Mesendoderm (in vitro differentiated cells): ENCODE measurements around the gene IGLON5. TPM values are rescaled to one million over a fixed set of nuclear protein-coding genes. Genes with fewer than 3 reads are reported as not detected.
A peak's percentile ranks its signal among the peaks of the same experiment; 100 is the strongest.

Source experiments
- DNase-seq: peaks from one replicate; pipeline ENCODE4 v3.0.0; 2013
- H2AK5ac ChIP-seq: 2 replicates; pipeline ENCODE4 v1.6.1; 2013; ENCODE audit warnings: low read length, inconsistent platforms
- H2BK120ac ChIP-seq: 2 replicates; pipeline ENCODE4 v1.6.1; 2013; ENCODE audit warnings: low read depth, mild to moderate bottlenecking, low read length, moderate library complexity, mixed read lengths
- H2BK15ac ChIP-seq: replicated peaks from 2 replicates; pipeline ENCODE4 v1.6.1; 2013; ENCODE audit warnings: low read depth, mild to moderate bottlenecking, moderate library complexity
- H2BK5ac ChIP-seq: 2 replicates; pipeline ENCODE4 v1.6.1; 2013; ENCODE audit warnings: low read length, inconsistent platforms
- H3K18ac ChIP-seq: 2 replicates; pipeline ENCODE4 v1.6.1; 2013; ENCODE audit warnings: mild to moderate bottlenecking, low read length, mixed read lengths
- H3K23ac ChIP-seq: one replicate; pipeline ENCODE4 v1.6.1; 2013; ENCODE audit warnings: low read length
- H3K27ac ChIP-seq: 2 replicates; pipeline ENCODE4 v1.5.1; 2013; ENCODE audit warnings: low read depth, mild to moderate bottlenecking, inconsistent platforms, low read length, moderate library complexity
- H3K27me3 ChIP-seq: 2 replicates; pipeline ENCODE4 v1.6.1; 2013; ENCODE audit warnings: low read length, control low read depth, mild to moderate bottlenecking, inconsistent platforms; ENCODE audit not compliant: insufficient read depth, poor library complexity
- H3K36me3 ChIP-seq: 2 replicates; pipeline ENCODE4 v1.6.1; 2013; ENCODE audit warnings: low read length, inconsistent platforms; ENCODE audit not compliant: control insufficient read depth, insufficient read depth
- H3K4ac ChIP-seq: one replicate; pipeline ENCODE4 v1.6.1; 2013; ENCODE audit warnings: low read depth, mild to moderate bottlenecking, low read length, moderate library complexity
- H3K4me1 ChIP-seq: 2 replicates; pipeline ENCODE4 v1.6.1; 2013; ENCODE audit warnings: low read depth, low read length, inconsistent platforms; ENCODE audit not compliant: control insufficient read depth
- H3K4me2 ChIP-seq: 2 replicates; pipeline ENCODE4 v1.6.1; 2013; ENCODE audit warnings: low read length
- H3K4me3 ChIP-seq: 2 replicates; pipeline ENCODE4 v1.5.1; 2013; ENCODE audit warnings: mild to moderate bottlenecking, low read length
- H3K56ac ChIP-seq: one replicate; pipeline ENCODE4 v1.6.1; 2013; ENCODE audit warnings: low read length
- H3K79me1 ChIP-seq: 2 replicates; pipeline ENCODE4 v1.6.1; 2013; ENCODE audit warnings: low read length, inconsistent platforms
- H3K79me2 ChIP-seq: 2 replicates; pipeline ENCODE4 v1.6.1; 2013; ENCODE audit warnings: mild to moderate bottlenecking, low read length; ENCODE audit not compliant: control insufficient read depth, insufficient read depth
- H3K9ac ChIP-seq: 2 replicates; pipeline ENCODE4 v1.6.1; 2013; ENCODE audit warnings: low read length, inconsistent platforms
- H4K5ac ChIP-seq: one replicate; pipeline ENCODE4 v1.6.1; 2013; ENCODE audit warnings: low read length
- H4K8ac ChIP-seq: one replicate; pipeline ENCODE4 v1.6.1; 2013; ENCODE audit warnings: low read depth, mild to moderate bottlenecking, control low read depth, low read length, moderate library complexity
- whole genome bisulfite sequencing: extraction: QIAGEN DNeasy Blood & Tissue Kit; methylation state at CpG from one replicate; pipeline ENCODE4 v1.1.7; 2013; ENCODE audit warnings: low lambda C conversion rate, missing lambda C conversion rate; ENCODE audit not compliant: insufficient coverage; ENCODE audit errors: extremely low coverage; 5-methylcytosine and 5-hydroxymethylcytosine counted together
- polyA plus RNA-seq, 2 experiments: library from polyadenylated mRNA; stranded (reverse); fragments of 200-250 nt; gene quantifications; one replicate each; pipeline ENCODE4 v1.2.3, GENCODE V29; 2013

IGLON5 gene
- 17.8 TPM for polyA plus RNA-seq (2013, experiment 1 of 2)
- 17.4 TPM for polyA plus RNA-seq (2013, experiment 2 of 2)

DNA sequence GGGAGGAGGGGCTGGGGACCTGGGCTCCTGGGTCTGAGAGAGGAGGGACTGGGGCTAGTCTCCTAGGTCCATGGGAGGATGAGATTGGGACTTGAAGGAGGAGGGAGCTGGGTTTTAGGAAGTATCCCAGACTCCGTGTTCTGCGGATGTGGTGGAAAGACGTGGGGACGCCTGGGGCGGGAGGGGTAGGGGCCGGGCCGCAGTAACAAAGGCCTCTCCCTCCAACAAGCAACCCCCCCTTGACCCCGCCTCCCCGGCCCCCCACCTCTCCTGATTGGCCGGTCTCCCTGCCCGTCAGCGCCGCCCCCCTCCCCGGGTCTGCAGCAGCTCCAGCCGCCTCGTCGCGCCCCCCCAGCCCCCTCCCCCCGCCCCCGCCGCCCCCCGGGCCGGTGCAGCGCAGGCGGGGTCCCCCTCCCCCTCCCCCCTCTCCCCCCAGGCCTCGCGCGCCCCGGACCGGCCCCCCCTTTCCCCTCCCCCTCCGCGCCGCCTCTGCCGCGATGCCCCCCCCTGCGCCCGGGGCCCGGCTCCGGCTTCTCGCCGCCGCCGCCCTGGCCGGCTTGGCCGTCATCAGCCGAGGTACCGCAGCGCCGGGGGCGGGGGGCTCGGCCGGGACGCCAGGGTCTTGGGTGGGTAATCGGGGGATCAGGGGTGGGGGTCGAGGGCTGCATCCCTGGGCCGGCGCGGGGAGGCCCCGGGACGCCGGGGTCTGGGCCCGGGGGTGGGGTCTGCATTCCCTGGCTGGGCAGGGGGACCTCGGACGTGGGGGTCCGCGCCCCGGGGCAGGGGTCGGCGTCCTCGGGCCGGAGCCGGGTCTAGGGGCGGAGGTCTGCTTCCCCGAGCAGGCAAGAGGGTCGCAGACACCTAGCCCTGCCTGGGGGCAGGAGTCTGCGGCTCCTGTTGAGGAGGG is at the start of gene IGLON5:
Gene IGLON5 (plus strand): TSS at position 294 of the 907 bp plus-strand sequence. CDS start 204 bp downstream, at position 498.
- H4K5ac ChIP-seq = no peak within 1 kb of the TSS
- H3K23ac ChIP-seq = no peak within 1 kb of the TSS
- peak within 1 kb of the TSS; percentile 54 for H3K4me2 ChIP-seq
- H3K79me2 ChIP-seq = no peaks in the 10 kb centered on the region
- no CpG with 5 or more reads among the region's 76 CpGs for WGBS
- no peak within 1 kb of the TSS for H4K8ac ChIP-seq
- H2BK5ac ChIP-seq = no peak within 1 kb of the TSS
- no peaks in the 10 kb centered on the region for H3K4me1 ChIP-seq
- peak within 1 kb of the TSS; percentile 84 for H3K56ac ChIP-seq
- no peak within 1 kb of the TSS for H2AK5ac ChIP-seq
- H3K27ac ChIP-seq = no peak within 1 kb of the TSS
- H3K79me1 ChIP-seq = no peaks in the 10 kb centered on the region
- peak within 1 kb of the TSS; percentile 69 for H3K9ac ChIP-seq
- H2BK120ac ChIP-seq = no peak within 1 kb of the TSS
- no peak within 1 kb of the TSS for H3K4ac ChIP-seq
- peak; percentile 78 for DNase-seq
- no peaks in the 10 kb centered on the region for H3K27me3 ChIP-seq
- H3K36me3 ChIP-seq = no peaks in the 10 kb centered on the region
- H3K4me3 ChIP-seq = peak within 1 kb of the TSS; percentile 28
- no peak within 1 kb of the TSS for H2BK15ac ChIP-seq
- peak within 1 kb of the TSS; percentile 97 for H3K18ac ChIP-seq

DNA sequence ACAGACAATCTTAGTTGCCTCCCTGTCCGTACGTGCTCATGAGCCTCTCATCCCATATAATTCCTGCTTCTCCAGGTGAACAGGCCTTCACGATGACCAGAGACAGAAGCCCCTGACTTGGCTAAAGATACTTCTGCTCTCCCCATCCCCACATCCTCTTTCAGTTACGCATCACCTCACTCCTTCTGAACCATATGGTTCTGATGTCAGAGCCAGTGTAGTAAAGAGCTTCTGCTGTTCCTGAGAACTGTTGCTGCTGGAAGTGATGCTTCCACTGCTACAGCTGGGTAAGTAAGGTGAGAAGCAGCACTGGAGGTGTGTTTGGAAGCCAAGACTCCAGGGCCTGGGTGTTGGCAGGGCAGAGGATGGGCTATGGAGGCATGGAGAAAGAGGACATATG is 47.6 kb upstream of the IGLON5 start:
- no peaks in the 10 kb centered on the region for H3K79me2 ChIP-seq

DNA sequence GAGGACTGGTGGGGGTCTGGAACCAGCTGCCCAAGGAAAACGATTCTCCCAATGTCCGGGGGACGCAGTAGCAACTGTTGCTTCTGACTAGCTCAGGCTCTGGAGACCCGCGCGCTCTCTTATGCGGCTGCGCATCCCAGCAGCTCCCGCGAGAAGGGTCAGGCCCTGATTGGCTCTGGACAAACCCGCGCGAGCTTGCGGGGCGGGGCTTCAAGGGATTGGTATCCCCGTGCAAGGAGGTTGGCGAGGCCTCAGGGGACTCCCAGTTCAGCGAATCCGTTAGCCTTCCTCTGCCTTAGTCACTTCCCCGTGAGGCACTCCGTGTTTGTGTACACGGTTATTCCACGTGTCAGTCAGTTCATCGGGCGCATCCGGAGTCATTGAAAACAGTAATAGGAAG is 40.4 kb upstream of the IGLON5 start:
- Histone ChIP-seq H3K4me3 (no peak overlapping the region), H3K23ac (no peak overlapping the region), H3K4me2 (no peak overlapping the region), H3K56ac (no peak overlapping the region), H4K8ac (no peak overlapping the region), H2BK120ac (no peak overlapping the region), H3K79me2 (no peaks in the 10 kb centered on the region), H2BK5ac (no peak overlapping the region), H3K27me3 (no peaks in the 10 kb centered on the region), H2AK5ac (no peak overlapping the region), H3K27ac (no peak overlapping the region), H3K18ac (no peak overlapping the region), H3K36me3 (no peaks in the 10 kb centered on the region), H3K4me1 (no peaks in the 10 kb centered on the region), H4K5ac (no peak overlapping the region), H3K79me1 (no peaks in the 10 kb centered on the region), H2BK15ac (no peak overlapping the region), H3K4ac (no peak overlapping the region), H3K9ac (no peak overlapping the region)
- no peak for DNase-seq
- no CpG with 5 or more reads among the region's 26 CpGs for WGBS

More for the DNA sequence above, 47.6 kb upstream of the IGLON5 start:
- H3K27ac ChIP-seq = no peak overlapping the region
- no peak for DNase-seq
- H3K4me1 ChIP-seq = no peaks in the 10 kb centered on the region
- no peak overlapping the region for H2BK5ac ChIP-seq
- no peak overlapping the region for H3K4ac ChIP-seq
- no peak overlapping the region for H3K9ac ChIP-seq
- no peak overlapping the region for H3K4me3 ChIP-seq
- no peak overlapping the region for H3K23ac ChIP-seq
- H3K18ac ChIP-seq = no peak overlapping the region
- H3K79me1 ChIP-seq = no peaks in the 10 kb centered on the region
- H3K56ac ChIP-seq = no peak overlapping the region
- WGBS = no CpG with 5 or more reads among the region's 4 CpGs
- no peak overlapping the region for H4K8ac ChIP-seq
- H2AK5ac ChIP-seq = no peak overlapping the region
- no peaks in the 10 kb centered on the region for H3K27me3 ChIP-seq
- no peaks in the 10 kb centered on the region for H3K36me3 ChIP-seq
- no peak overlapping the region for H2BK15ac ChIP-seq
- no peak overlapping the region for H2BK120ac ChIP-seq
- no peak overlapping the region for H4K5ac ChIP-seq
- no peak overlapping the region for H3K4me2 ChIP-seq

DNA sequence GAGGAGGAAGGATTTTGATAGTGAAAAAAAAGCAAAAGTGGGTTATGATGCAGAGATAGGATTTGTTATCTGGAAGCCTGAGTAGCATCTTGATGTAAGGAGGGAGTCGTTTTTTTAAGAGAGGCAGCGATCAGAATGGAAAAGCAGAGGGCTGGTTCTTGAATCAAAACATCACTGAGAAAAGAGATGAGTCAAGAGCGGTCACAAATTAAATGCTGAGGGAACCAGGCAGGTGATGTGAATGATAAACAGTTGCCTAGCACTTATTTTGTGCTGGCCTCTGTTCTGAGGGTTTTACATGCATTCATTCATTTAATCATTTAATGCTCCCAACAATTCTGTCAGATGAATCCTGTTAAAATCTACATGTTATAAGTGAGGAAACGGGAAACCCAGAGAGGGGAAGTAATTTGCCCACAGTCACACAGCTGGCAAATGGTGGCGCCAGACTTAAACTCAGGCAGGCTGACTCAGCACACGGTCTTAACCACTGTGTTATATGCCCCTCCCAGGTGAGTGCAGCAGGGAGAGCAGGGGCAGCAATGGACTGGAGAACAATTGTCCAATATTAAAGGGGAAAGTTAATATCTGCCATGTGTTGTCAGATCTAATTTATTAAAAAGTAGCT is 39.1 kb upstream of the IGLON5 start:
- no peaks in the 10 kb centered on the region for H3K27me3 ChIP-seq
- no CpG with 5 or more reads among the region's 6 CpGs for WGBS
- H2BK5ac ChIP-seq = no peak overlapping the region
- H3K79me1 ChIP-seq = no peaks in the 10 kb centered on the region
- H2BK15ac ChIP-seq = no peak overlapping the region
- H3K79me2 ChIP-seq = no peaks in the 10 kb centered on the region
- no peak overlapping the region for H4K5ac ChIP-seq
- no peak overlapping the region for H3K56ac ChIP-seq
- H3K4me2 ChIP-seq = no peak overlapping the region
- no peak overlapping the region for H3K23ac ChIP-seq
- H3K9ac ChIP-seq = no peak overlapping the region
- H3K4ac ChIP-seq = no peak overlapping the region
- no peak overlapping the region for H2BK120ac ChIP-seq
- no peak for DNase-seq
- H3K4me1 ChIP-seq = no peaks in the 10 kb centered on the region
- H4K8ac ChIP-seq = no peak overlapping the region
- no peak overlapping the region for H2AK5ac ChIP-seq
- H3K18ac ChIP-seq = no peak overlapping the region
- no peak overlapping the region for H3K4me3 ChIP-seq
- no peak overlapping the region for H3K27ac ChIP-seq
- H3K36me3 ChIP-seq = no peaks in the 10 kb centered on the region

DNA sequence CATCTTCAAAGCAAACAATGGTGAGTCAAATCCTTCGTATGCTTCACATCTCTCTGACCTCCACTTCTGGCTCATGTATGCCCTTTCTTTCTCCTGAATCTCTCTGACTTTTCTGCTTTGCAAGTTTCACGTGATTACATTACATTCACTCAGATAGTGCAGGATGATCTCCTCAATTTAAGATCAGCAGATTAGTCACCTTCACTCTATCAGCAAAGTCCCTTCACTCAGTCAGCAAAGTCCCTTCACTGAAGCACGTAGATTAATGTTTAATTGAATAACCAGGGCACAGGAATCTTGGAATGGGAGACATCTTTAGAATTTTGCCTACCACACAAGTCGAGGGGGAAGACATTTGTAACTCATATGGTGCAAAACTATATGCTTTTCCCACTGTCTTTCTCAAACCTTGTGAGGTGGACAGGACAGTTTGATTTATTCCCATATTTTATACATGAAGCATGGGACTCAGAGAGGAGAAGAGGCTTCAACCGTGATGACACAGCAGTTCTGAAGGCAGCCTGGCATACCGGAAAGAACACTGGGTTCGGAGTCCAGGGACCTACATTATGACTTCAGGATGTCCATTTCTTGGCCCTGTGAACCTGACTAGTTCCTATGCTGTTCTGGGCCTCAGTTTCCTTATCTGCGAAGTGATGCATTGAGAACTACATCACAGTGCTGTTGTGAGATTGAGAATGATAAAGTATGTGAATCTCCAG is 37.2 kb upstream of the IGLON5 start:
- no peaks in the 10 kb centered on the region for H3K4me1 ChIP-seq
- no peaks in the 10 kb centered on the region for H3K79me1 ChIP-seq
- no peak overlapping the region for H2BK5ac ChIP-seq
- no peak for DNase-seq
- no peak overlapping the region for H3K27ac ChIP-seq
- H4K5ac ChIP-seq = no peak overlapping the region
- no peaks in the 10 kb centered on the region for H3K27me3 ChIP-seq
- H3K4me2 ChIP-seq = no peak overlapping the region
- no peak overlapping the region for H4K8ac ChIP-seq
- H2AK5ac ChIP-seq = no peak overlapping the region
- no peak overlapping the region for H3K56ac ChIP-seq
- H3K4me3 ChIP-seq = no peak overlapping the region
- WGBS = no CpG with 5 or more reads among the region's 8 CpGs
- H2BK120ac ChIP-seq = no peak overlapping the region
- H3K36me3 ChIP-seq = no peaks in the 10 kb centered on the region
- no peak overlapping the region for H3K18ac ChIP-seq
- H3K23ac ChIP-seq = no peak overlapping the region
- no peak overlapping the region for H3K4ac ChIP-seq
- no peaks in the 10 kb centered on the region for H3K79me2 ChIP-seq
- H3K9ac ChIP-seq = no peak overlapping the region
- H2BK15ac ChIP-seq = no peak overlapping the region
